ENCODE results near the gene TRAF5.
"Not testable (repeated sequence)": the region's sequence is repeated elsewhere in the genome, so short reads cannot be mapped to it uniquely, and the experiment has no call there.

Gene TRAF5

GRCh38 chr1:211347077-211347844 lies 20.6 kb downstream of the TRAF5 start:
- DNase-seq (ENCODE audit: low read depth) = no peak
- TF ChIP-seq CTCF (conservative IDR thresholded peaks at IDR 0.05; ENCODE audit: low read depth, low read length) = no peak
- H3K4me3 ChIP-seq (ENCODE audit: low read length) = no peak overlapping the region

- TF ChIP-seq CTCF (conservative IDR thresholded peaks at IDR 0.05; ENCODE audit: low read depth, low read length) = no peak
- no peak overlapping the region for H3K4me3 ChIP-seq (ENCODE audit: low read length)
- DNase-seq (ENCODE audit: low read depth) = no peak
These were observed 21.9 kb downstream of the TRAF5 start for GRCh38 chr1:211348547-211348946.

GRCh38 chr1:211349741-211350140 lies 23.1 kb downstream of the TRAF5 start:
- no peak for TF ChIP-seq CTCF (conservative IDR thresholded peaks at IDR 0.05; ENCODE audit: low read depth, low read length)
- no peak for DNase-seq (ENCODE audit: low read depth)
- no peak overlapping the region for H3K4me3 ChIP-seq (ENCODE audit: low read length)

- not testable (repeated sequence) for H3K4me3 ChIP-seq (ENCODE audit: low read length); DNase-seq (ENCODE audit: low read depth)
These were observed 25.4 kb downstream of the TRAF5 start for GRCh38 chr1:211352055-211352454.

GRCh38 chr1:211352465-211352864 lies 25.8 kb downstream of the TRAF5 start:
- no peak for DNase-seq (ENCODE audit: low read depth)
- TF ChIP-seq CTCF (conservative IDR thresholded peaks at IDR 0.05; ENCODE audit: low read depth, low read length) = no peak
- H3K4me3 ChIP-seq (ENCODE audit: low read length) = no peak overlapping the region

- H3K4me3 ChIP-seq (ENCODE audit: low read length) = no peak overlapping the region
- DNase-seq (ENCODE audit: low read depth) = no peak
- peak; percentile 73 for TF ChIP-seq CTCF (conservative IDR thresholded peaks at IDR 0.05; ENCODE audit: low read depth, low read length)
These were observed 26.4 kb downstream of the TRAF5 start for GRCh38 chr1:211352985-211353515.

GRCh38 chr1:211353562-211354212 lies 27.1 kb downstream of the TRAF5 start:
- no peak for TF ChIP-seq CTCF (conservative IDR thresholded peaks at IDR 0.05; ENCODE audit: low read depth, low read length)
- no peak overlapping the region for H3K4me3 ChIP-seq (ENCODE audit: low read length)
- no peak for DNase-seq (ENCODE audit: low read depth)
